ENCODE data around the gene UBAC2.

DNA sequence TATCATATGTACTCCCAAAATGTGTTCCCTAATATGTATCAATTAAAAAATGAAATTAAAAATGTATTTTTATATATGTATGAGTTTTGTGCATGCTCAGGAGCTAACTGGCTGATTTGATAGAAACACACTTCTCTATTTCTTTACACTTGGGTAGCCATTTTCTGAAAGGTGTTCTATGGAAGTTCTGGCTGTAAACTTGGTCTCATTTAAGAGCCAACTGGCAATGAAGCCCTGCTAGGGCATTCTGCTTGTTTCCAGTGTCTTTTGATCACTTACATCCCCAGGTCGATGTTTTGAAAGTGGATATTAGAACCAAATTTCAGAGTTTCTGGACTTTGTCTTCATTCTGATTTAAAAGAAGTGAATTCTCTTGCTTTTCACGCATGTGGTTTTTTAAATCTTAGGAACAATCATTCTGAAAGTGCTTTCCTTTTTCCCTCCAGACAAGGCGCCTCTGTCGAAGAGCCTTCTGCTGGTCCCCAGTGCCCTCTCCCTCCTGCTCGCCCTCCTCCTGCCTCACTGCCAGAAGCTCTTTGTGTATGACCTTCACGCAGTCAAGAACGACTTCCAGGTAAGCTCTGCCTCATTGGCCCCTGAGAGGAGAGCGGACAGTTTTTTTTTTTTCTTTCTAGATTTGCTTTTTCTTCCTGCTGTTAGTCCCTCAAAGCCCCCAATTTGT is 37.5 kb downstream of the UBAC2 start:
- TF ChIP-seq CTCF (conservative IDR thresholded peaks at IDR 0.05; ENCODE audit: low read depth, low read length) (no peak), EZH2 (IDR thresholded peaks at IDR 0.05; ENCODE audit: borderline replicate concordance, low read depth, low read length, poor library complexity, severe bottlenecking) (no peak)
